Stomach (tissue), 9 donors: Measurements from ENCODE around the gene RABL2A. TPM values are rescaled to one million over a fixed set of nuclear protein-coding genes. Genes with fewer than 3 reads are reported as not detected.
"Not testable (repeated sequence)": the region's sequence is repeated elsewhere in the genome, so short reads cannot be mapped to it uniquely, and the experiment has no call there.

ENCODE experiments used
- DNase-seq, 2 donors: peaks; one replicate each; pipeline versions ENCODE4 v3.0.0 to v3.0.0-alpha.2; 2013 to 2019
- H3K27ac ChIP-seq, 5 donors: fragments of 200-600 bp in 4 of 5; sonication (generic) in 4 of 5; one replicate each; pipeline ENCODE4 v1.5.1; 2013 to 2019; ENCODE audit warnings: mild to moderate bottlenecking in 1 of 5, moderate library complexity in 1 of 5
- H3K27me3 ChIP-seq, 3 donors: fragments of 200-600 bp; sonication (generic); one replicate each; pipeline ENCODE4 v1.5.1; 2017 to 2019; ENCODE audit warnings: mixed run types in 1 of 3
- H3K36me3 ChIP-seq, 4 donors: fragments of 200-600 bp; sonication (generic); 1 replicate in 3 of 4; 2 replicates in 1 of 4; pipeline ENCODE4 v1.5.1; 2016 to 2019
- H3K4me1 ChIP-seq, 4 donors: fragments of 200-600 bp; sonication (generic); one replicate each; pipeline ENCODE4 v1.5.1; 2016 to 2019
- H3K4me3 ChIP-seq, 4 donors: fragments of 200-600 bp; sonication (generic) in 3 of 4; one replicate each; pipeline ENCODE4 v1.5.1; 2016 to 2019; ENCODE audit warnings: mild to moderate bottlenecking in 1 of 4
- H3K9me3 ChIP-seq, 4 donors: fragments of 200-600 bp; sonication (generic); one replicate each; pipeline ENCODE4 v1.5.1; 2016 to 2019
- WGBS, 5 donors: extraction: QIAGEN DNeasy Blood & Tissue Kit in 3 of 5; methylation state at CpG; one replicate each; pipeline versions ENCODE4 v1.1.5 to v1.1.7; 2013 to 2018; 5-methylcytosine and 5-hydroxymethylcytosine counted together
- intact Hi-C: fragments of 100-400 bp; cut with DNase I; formaldehyde crosslinking; loops from one replicate; pipeline ENCODE4 v1.15.1; 2023; ENCODE audit warnings: low total_unique reads
- polyA plus RNA-seq, 3 donors: library from polyadenylated mRNA; stranded (reverse); fragments of 200-250 nt; gene quantifications; one replicate each; pipeline ENCODE4 v1.2.3, GENCODE V29; 2013
- total RNA-seq, 5 donors: library from RNA; depleted of rRNA; stranded (reverse); fragments of >200 nt; gene quantifications; one replicate each; pipeline versions ENCODE4 v1.1.0 to v1.2.3, GENCODE V29; 2014 to 2016
- donor health status: healthy with polysubstance abuse.
- donor health status: Bipolar disorder and iron deficiency.
- donor health status: healthy.

The RABL2A gene
- total and polyA plus RNA-seq, 8 donors: 4.5 to 14.1 (median 7.9) TPM

GRCh38 chr2:113632849-113633345 is 5.8 kb downstream of the RABL2A start:
- DNase-seq, H3K4me3 ChIP-seq: not testable (repeated sequence)
- H3K36me3 ChIP-seq: peaks cover 0 to 41% (median 31%) of the 10 kb centered on the region in 4 donors

GRCh38 chr2:113635358-113635757 is 8.3 kb downstream of the RABL2A start:
- H3K9me3 ChIP-seq, H3K27ac ChIP-seq, H3K4me3 ChIP-seq, H3K27me3 ChIP-seq, intact Hi-C loops, DNase-seq, H3K4me1 ChIP-seq: not testable (repeated sequence)
- H3K36me3 ChIP-seq: peaks cover 0 to 35% (median 29%) of the 10 kb centered on the region in 4 donors
- 61 to 87% (median 72%) methylated on average over 12 of the region's 12 CpGs for WGBS, 5 donors

More at GRCh38 chr2:113632849-113633345, 5.8 kb downstream of the RABL2A start:
- H3K9me3 ChIP-seq, H3K27ac ChIP-seq, intact Hi-C loops, H3K4me1 ChIP-seq, H3K27me3 ChIP-seq: not testable (repeated sequence)
- 66 to 81% (median 73%) methylated on average over 4 of the region's 4 CpGs for WGBS, 5 donors

- peaks cover 0 to 29% (median 23%) of the 10 kb centered on the region in 4 donors for H3K36me3 ChIP-seq
- 81 to 97% (median 93%) methylated on average over 3 of the region's 4 CpGs for WGBS, 5 donors
- intact Hi-C loops: not testable (repeated sequence)
These were observed 9.2 kb downstream of the RABL2A start for GRCh38 chr2:113636226-113636625.

GRCh38 chr2:113638084-113638483 is 11.0 kb downstream of the RABL2A start:
- DNase-seq, H3K27ac ChIP-seq, H3K4me1 ChIP-seq, H3K4me3 ChIP-seq, H3K9me3 ChIP-seq, intact Hi-C loops, H3K27me3 ChIP-seq: not testable (repeated sequence)
- 76 to 85% (median 82%) methylated on average over 1 to 3 of the region's 3 CpGs for WGBS, 5 donors
- H3K36me3 ChIP-seq: peaks cover 0 to 16% (median 14%) of the 10 kb centered on the region in 4 donors

More at GRCh38 chr2:113636226-113636625, 9.2 kb downstream of the RABL2A start:
- H3K9me3 ChIP-seq, DNase-seq, H3K4me1 ChIP-seq, H3K27ac ChIP-seq, H3K27me3 ChIP-seq, H3K4me3 ChIP-seq: not testable (repeated sequence)

- WGBS, 5 donors: 83 to 95% (median 88%) methylated on average over 1 to 2 of the region's 2 CpGs
- H3K27ac ChIP-seq, H3K27me3 ChIP-seq, H3K4me3 ChIP-seq, DNase-seq, H3K36me3 ChIP-seq, intact Hi-C loops, H3K4me1 ChIP-seq, H3K9me3 ChIP-seq: not testable (repeated sequence)
These were observed 19.2 kb downstream of the RABL2A start for GRCh38 chr2:113646217-113646616.

GRCh38 chr2:113650834-113651815 is 24.1 kb downstream of the RABL2A start:
- 62 to 76% (median 68%) methylated on average over 3 to 8 of the region's 14 CpGs for WGBS, 5 donors
- H3K4me1 ChIP-seq, H3K36me3 ChIP-seq, H3K4me3 ChIP-seq, H3K27ac ChIP-seq, DNase-seq, H3K9me3 ChIP-seq, intact Hi-C loops, H3K27me3 ChIP-seq: not testable (repeated sequence)

GRCh38 chr2:113652599-113652998 is 25.5 kb downstream of the RABL2A start:
- H3K4me1 ChIP-seq, H3K4me3 ChIP-seq, H3K9me3 ChIP-seq, intact Hi-C loops, H3K27me3 ChIP-seq, H3K27ac ChIP-seq, DNase-seq, H3K36me3 ChIP-seq: not testable (repeated sequence)
- 17 to 65% (median 49%) methylated on average over 1 to 2 of the region's 3 CpGs; no CpG with 5 or more reads in 1 of the 5 donors for WGBS, 5 donors

GRCh38 chr2:113656031-113656624 is 29.1 kb downstream of the RABL2A start:
- H3K27me3 ChIP-seq, H3K4me1 ChIP-seq, intact Hi-C loops, H3K36me3 ChIP-seq, DNase-seq, H3K4me3 ChIP-seq, H3K9me3 ChIP-seq, H3K27ac ChIP-seq: not testable (repeated sequence)
- 60 to 78% (median 71%) methylated on average over 24 to 27 of the region's 27 CpGs for WGBS, 5 donors

GRCh38 chr2:113657735-113658134 is 30.7 kb downstream of the RABL2A start:
- H3K9me3 ChIP-seq, H3K36me3 ChIP-seq, H3K27ac ChIP-seq, H3K4me1 ChIP-seq, intact Hi-C loops, H3K27me3 ChIP-seq, H3K4me3 ChIP-seq, DNase-seq: not testable (repeated sequence)
- WGBS, 5 donors: 95 to 96% (median 95%) methylated on average over 17 of the region's 17 CpGs

GRCh38 chr2:113663285-113664060 is 36.4 kb downstream of the RABL2A start:
- WGBS, 5 donors: 82 to 88% (median 84%) methylated on average over 10 of the region's 10 CpGs
- H3K4me3 ChIP-seq, H3K9me3 ChIP-seq, H3K4me1 ChIP-seq, DNase-seq, intact Hi-C loops, H3K36me3 ChIP-seq, H3K27me3 ChIP-seq, H3K27ac ChIP-seq: not testable (repeated sequence)
